HG03175 (cell line): ENCODE data around the gene ADGRG1.
A peak's percentile ranks its signal among the peaks of the same experiment; 100 is the strongest.

Experiments used
- ATAC-seq: cut with Tn5 transposase; IDR thresholded peaks from one replicate; pipeline ENCODE4 v1.9.1; 2021; ENCODE audit warnings: mild to moderate bottlenecking, moderate library complexity; ENCODE audit not compliant: unreplicated experiment

ADGRG1 gene

GRCh38 chr16:57680842-57681375, 52.5 kb downstream of the ADGRG1 start:
- ATAC-seq: no peak

- no peak for ATAC-seq
Measured at GRCh38 chr16:57681950-57682728, 53.7 kb downstream of the ADGRG1 start.

- no peak for ATAC-seq
Measured at GRCh38 chr16:57682809-57683635, 54.6 kb downstream of the ADGRG1 start.

- ATAC-seq: no peak
Measured at GRCh38 chr16:57683636-57684545, 55.5 kb downstream of the ADGRG1 start.

- no peak for ATAC-seq
Measured at GRCh38 chr16:57684626-57685358, 56.4 kb downstream of the ADGRG1 start.

GRCh38 chr16:57685633-57686032, 57.2 kb downstream of the ADGRG1 start:
- no peak for ATAC-seq

- no peak for ATAC-seq
Measured at GRCh38 chr16:57686577-57686976, 58.1 kb downstream of the ADGRG1 start.

GRCh38 chr16:57687363-57687929, 59.0 kb downstream of the ADGRG1 start:
- no peak for ATAC-seq

GRCh38 chr16:57688487-57688986, 60.1 kb downstream of the ADGRG1 start:
- ATAC-seq: no peak

- ATAC-seq: no peak
Measured at GRCh38 chr16:57688987-57689761, 60.7 kb downstream of the ADGRG1 start.

- peak; percentile 59 for ATAC-seq
Measured at GRCh38 chr16:57689762-57690558, 61.5 kb downstream of the ADGRG1 start.

GRCh38 chr16:57690782-57691471, 62.5 kb downstream of the ADGRG1 start:
- ATAC-seq: no peak

GRCh38 chr16:57692636-57693035, 64.2 kb downstream of the ADGRG1 start:
- no peak for ATAC-seq

- ATAC-seq: no peak
Measured at GRCh38 chr16:57693550-57693949, 65.1 kb downstream of the ADGRG1 start.

GRCh38 chr16:57694231-57694724, 65.8 kb downstream of the ADGRG1 start:
- no peak for ATAC-seq

- ATAC-seq: no peak
Measured at GRCh38 chr16:57694725-57695679, 66.6 kb downstream of the ADGRG1 start, which contains the start of gene DRC7. TSS of gene DRC7 (plus strand) at chr16:57694806. CDS start at chr16:57697950, 3,144 bp downstream.
